DOHH2 (cell line): Measurements from ENCODE around the gene CHCHD3.

Experiments used
- EZH2phosphoT487 ChIP-seq: fragments of 200-600 bp; sonication (generic); IDR thresholded peaks from 2 replicates; pipeline ENCODE4 v1.6.1; 2017; ENCODE audit warnings: borderline replicate concordance, mild to moderate bottlenecking, antibody characterized with exemption, low read length, moderate library complexity, mixed read lengths
- TF ChIP-seq, protein P1 (sequence below): fragments of 200-600 bp; sonication (generic); IDR thresholded peaks from one replicate; pipeline ENCODE4 v1.5.1; 2014; ENCODE audit warnings: antibody characterized with exemption, mild to moderate bottlenecking, low read depth, low read length; ENCODE audit not compliant: poor library complexity, severe bottlenecking

DNA sequence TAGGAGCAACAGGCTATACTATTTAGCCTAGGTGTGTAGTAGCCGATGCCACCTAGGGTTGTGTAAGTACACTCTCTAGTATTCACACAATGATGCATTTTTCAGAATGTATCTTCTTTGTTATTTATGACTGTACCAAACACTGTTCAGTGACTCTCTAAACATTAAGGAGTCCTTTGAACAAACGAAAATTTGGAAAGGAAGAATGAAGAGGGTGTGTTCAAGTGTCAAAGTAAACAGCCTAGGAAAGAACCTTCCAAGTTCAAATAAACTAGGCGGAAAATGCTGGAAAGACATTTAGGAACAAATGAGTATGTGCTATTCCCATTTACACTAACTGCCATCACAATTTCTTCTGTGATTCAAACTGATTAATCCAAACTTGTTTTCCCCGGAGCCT is 142.4 kb downstream of the CHCHD3 start:
- TF ChIP-seq, protein P1, sequence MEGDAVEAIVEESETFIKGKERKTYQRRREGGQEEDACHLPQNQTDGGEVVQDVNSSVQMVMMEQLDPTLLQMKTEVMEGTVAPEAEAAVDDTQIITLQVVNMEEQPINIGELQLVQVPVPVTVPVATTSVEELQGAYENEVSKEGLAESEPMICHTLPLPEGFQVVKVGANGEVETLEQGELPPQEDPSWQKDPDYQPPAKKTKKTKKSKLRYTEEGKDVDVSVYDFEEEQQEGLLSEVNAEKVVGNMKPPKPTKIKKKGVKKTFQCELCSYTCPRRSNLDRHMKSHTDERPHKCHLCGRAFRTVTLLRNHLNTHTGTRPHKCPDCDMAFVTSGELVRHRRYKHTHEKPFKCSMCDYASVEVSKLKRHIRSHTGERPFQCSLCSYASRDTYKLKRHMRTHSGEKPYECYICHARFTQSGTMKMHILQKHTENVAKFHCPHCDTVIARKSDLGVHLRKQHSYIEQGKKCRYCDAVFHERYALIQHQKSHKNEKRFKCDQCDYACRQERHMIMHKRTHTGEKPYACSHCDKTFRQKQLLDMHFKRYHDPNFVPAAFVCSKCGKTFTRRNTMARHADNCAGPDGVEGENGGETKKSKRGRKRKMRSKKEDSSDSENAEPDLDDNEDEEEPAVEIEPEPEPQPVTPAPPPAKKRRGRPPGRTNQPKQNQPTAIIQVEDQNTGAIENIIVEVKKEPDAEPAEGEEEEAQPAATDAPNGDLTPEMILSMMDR, result no peak
- TF ChIP-seq EZH2phosphoT487, result no peak
